Glutamatergic neuron (in vitro differentiated cells): ENCODE data around the gene ACACB. TPM values are rescaled to one million over a fixed set of nuclear protein-coding genes. Genes with fewer than 3 reads are reported as not detected.

Experiments used
- DNase-seq: peaks from one replicate; pipeline ENCODE4 v3.0.0; 2022
- H3K27ac Mint-ChIP-seq: one replicate; pipeline ENCODE4 v1.8.0; 2020; ENCODE audit warnings: mild to moderate bottlenecking, mixed read lengths, inconsistent platforms; ENCODE audit not compliant: unreplicated experiment
- H3K27me3 Mint-ChIP-seq: one replicate; pipeline ENCODE4 v1.8.0; 2020; ENCODE audit warnings: mild to moderate bottlenecking, moderate library complexity, mixed read lengths, inconsistent platforms; ENCODE audit not compliant: unreplicated experiment
- H3K36me3 Mint-ChIP-seq: one replicate; pipeline ENCODE4 v1.8.0; 2020; ENCODE audit warnings: mild to moderate bottlenecking, mixed read lengths, inconsistent platforms; ENCODE audit not compliant: unreplicated experiment
- H3K4me1 Mint-ChIP-seq: one replicate; pipeline ENCODE4 v1.8.0; 2020; ENCODE audit warnings: mild to moderate bottlenecking, low read depth, mixed read lengths, inconsistent platforms; ENCODE audit not compliant: unreplicated experiment
- H3K4me3 Mint-ChIP-seq: one replicate; pipeline ENCODE4 v1.8.0; 2020; ENCODE audit warnings: mild to moderate bottlenecking, mixed read lengths, inconsistent platforms; ENCODE audit not compliant: unreplicated experiment
- H3K9me3 Mint-ChIP-seq: one replicate; pipeline ENCODE4 v1.8.0; 2020; ENCODE audit warnings: mild to moderate bottlenecking, moderate library complexity, mixed read lengths, inconsistent platforms; ENCODE audit not compliant: unreplicated experiment
- CTCF ChIP-seq: fragments of 200-600 bp; sonication (generic); IDR thresholded peaks from one replicate; pipeline ENCODE4 v1.5.0; 2021; ENCODE audit not compliant: partially characterized antibody, unreplicated experiment
- total RNA-seq: library from RNA; stranded (reverse); fragmentation: NEBNext Ultra II Directional; extraction: Animal tissue kit (Norgen Biotek cat#: 25700); gene quantifications from one replicate; pipeline ENCODE4 v1.2.1, GENCODE V29; 2021; ENCODE audit not compliant: unreplicated experiment

Gene ACACB
- total RNA-seq, 1 donor from 2014 or later, result 3.8 TPM

GRCh38 chr12:109284392-109284791, 168.0 kb downstream of the ACACB start:
- Mint-ChIP-seq H3K27me3 (peaks cover 5% of the 10 kb centered on the region), H3K4me1 (no peaks in the 10 kb centered on the region), H3K36me3 (no peaks in the 10 kb centered on the region), H3K9me3 (peaks cover 6% of the 10 kb centered on the region), H3K27ac (no peak overlapping the region), H3K4me3 (no peak overlapping the region)
- no peak for DNase-seq
- TF ChIP-seq CTCF, result no peak

GRCh38 chr12:109286252-109286651, 169.9 kb downstream of the ACACB start:
- no peak for TF ChIP-seq CTCF
- Mint-ChIP-seq H3K27me3 (peaks cover 5% of the 10 kb centered on the region), H3K9me3 (peaks cover 6% of the 10 kb centered on the region), H3K27ac (no peak overlapping the region), H3K36me3 (no peaks in the 10 kb centered on the region), H3K4me3 (no peak overlapping the region), H3K4me1 (no peaks in the 10 kb centered on the region)
- DNase-seq, result no peak

GRCh38 chr12:109286652-109287051, 170.3 kb downstream of the ACACB start:
- no peaks in the 10 kb centered on the region for H3K4me1 Mint-ChIP-seq
- TF ChIP-seq CTCF, result no peak
- H3K4me3 Mint-ChIP-seq, result no peak overlapping the region
- H3K36me3 Mint-ChIP-seq, result no peaks in the 10 kb centered on the region
- no peak overlapping the region for H3K27ac Mint-ChIP-seq
- H3K27me3 Mint-ChIP-seq, result peaks cover 5% of the 10 kb centered on the region
- peaks cover 6% of the 10 kb centered on the region for H3K9me3 Mint-ChIP-seq
- no peak for DNase-seq

GRCh38 chr12:109287181-109287580, 170.8 kb downstream of the ACACB start:
- no peaks in the 10 kb centered on the region for H3K36me3 Mint-ChIP-seq
- no peak overlapping the region for H3K4me3 Mint-ChIP-seq
- TF ChIP-seq CTCF, result no peak
- peaks cover 6% of the 10 kb centered on the region for H3K9me3 Mint-ChIP-seq
- H3K4me1 Mint-ChIP-seq, result no peaks in the 10 kb centered on the region
- DNase-seq, result no peak
- peaks cover 5% of the 10 kb centered on the region for H3K27me3 Mint-ChIP-seq
- no peak overlapping the region for H3K27ac Mint-ChIP-seq

- DNase-seq, result no peak
- TF ChIP-seq CTCF, result no peak
- Mint-ChIP-seq H3K27ac (no peak overlapping the region), H3K9me3 (peaks cover 5% of the 10 kb centered on the region), H3K36me3 (no peaks in the 10 kb centered on the region), H3K27me3 (peaks cover 5% of the 10 kb centered on the region), H3K4me1 (no peaks in the 10 kb centered on the region), H3K4me3 (no peak overlapping the region)
These were observed 171.6 kb downstream of the ACACB start for GRCh38 chr12:109287811-109288469.
